Glutamatergic neuron (in vitro differentiated cells): ENCODE results near the gene PIN1. TPM values are rescaled to one million over a fixed set of nuclear protein-coding genes. Genes with fewer than 3 reads are reported as not detected.
"Not testable (repeated sequence)": the region's sequence is repeated elsewhere in the genome, so short reads cannot be mapped to it uniquely, and the experiment has no call there.

ENCODE experiments used
- DNase-seq: peaks from one replicate; pipeline ENCODE4 v3.0.0; 2022
- H3K27ac Mint-ChIP-seq: one replicate; pipeline ENCODE4 v1.8.0; 2020; ENCODE audit warnings: mild to moderate bottlenecking, mixed read lengths, inconsistent platforms; ENCODE audit not compliant: unreplicated experiment
- H3K27me3 Mint-ChIP-seq: one replicate; pipeline ENCODE4 v1.8.0; 2020; ENCODE audit warnings: mild to moderate bottlenecking, moderate library complexity, mixed read lengths, inconsistent platforms; ENCODE audit not compliant: unreplicated experiment
- H3K36me3 Mint-ChIP-seq: one replicate; pipeline ENCODE4 v1.8.0; 2020; ENCODE audit warnings: mild to moderate bottlenecking, mixed read lengths, inconsistent platforms; ENCODE audit not compliant: unreplicated experiment
- H3K4me1 Mint-ChIP-seq: one replicate; pipeline ENCODE4 v1.8.0; 2020; ENCODE audit warnings: mild to moderate bottlenecking, low read depth, mixed read lengths, inconsistent platforms; ENCODE audit not compliant: unreplicated experiment
- H3K4me3 Mint-ChIP-seq: one replicate; pipeline ENCODE4 v1.8.0; 2020; ENCODE audit warnings: mild to moderate bottlenecking, mixed read lengths, inconsistent platforms; ENCODE audit not compliant: unreplicated experiment
- H3K9me3 Mint-ChIP-seq: one replicate; pipeline ENCODE4 v1.8.0; 2020; ENCODE audit warnings: mild to moderate bottlenecking, moderate library complexity, mixed read lengths, inconsistent platforms; ENCODE audit not compliant: unreplicated experiment
- CTCF ChIP-seq: fragments of 200-600 bp; sonication (generic); IDR thresholded peaks from one replicate; pipeline ENCODE4 v1.5.0; 2021; ENCODE audit not compliant: partially characterized antibody, unreplicated experiment
- total RNA-seq: library from RNA; stranded (reverse); fragmentation: NEBNext Ultra II Directional; extraction: Animal tissue kit (Norgen Biotek cat#: 25700); gene quantifications from one replicate; pipeline ENCODE4 v1.2.1, GENCODE V29; 2021; ENCODE audit not compliant: unreplicated experiment

PIN1 gene
- total RNA-seq, 1 donor from 2014 or later = 110 TPM

GRCh38 chr19:9789066-9789465 is 46.1 kb upstream of the PIN1 start:
- H3K27me3 Mint-ChIP-seq = peaks cover 12% of the 10 kb centered on the region
- H3K9me3 Mint-ChIP-seq = peaks cover 6% of the 10 kb centered on the region
- TF ChIP-seq CTCF = no peak
- no peak overlapping the region for H3K27ac Mint-ChIP-seq
- peaks cover 4% of the 10 kb centered on the region for H3K36me3 Mint-ChIP-seq
- H3K4me1 Mint-ChIP-seq = peaks cover 10% of the 10 kb centered on the region
- peak overlapping the region; percentile 46 for H3K4me3 Mint-ChIP-seq
- no peak for DNase-seq

- H3K9me3 Mint-ChIP-seq, H3K36me3 Mint-ChIP-seq, H3K27ac Mint-ChIP-seq, DNase-seq, H3K4me1 Mint-ChIP-seq: not testable (repeated sequence)
- peak overlapping the region; percentile 46 for H3K4me3 Mint-ChIP-seq
- peaks cover 12% of the 10 kb centered on the region for H3K27me3 Mint-ChIP-seq
Measured at GRCh38 chr19:9789579-9789978, 45.5 kb upstream of the PIN1 start.

GRCh38 chr19:9791073-9791367 is 44.1 kb upstream of the PIN1 start:
- not testable (repeated sequence) for H3K9me3 Mint-ChIP-seq, DNase-seq, H3K27ac Mint-ChIP-seq, H3K36me3 Mint-ChIP-seq, H3K27me3 Mint-ChIP-seq, H3K4me1 Mint-ChIP-seq
- H3K4me3 Mint-ChIP-seq = peak overlapping the region; percentile 87

GRCh38 chr19:9791552-9792205 is 43.4 kb upstream of the PIN1 start:
- Mint-ChIP-seq H3K36me3 (peaks cover 4% of the 10 kb centered on the region), H3K9me3 (peaks cover 6% of the 10 kb centered on the region), H3K4me3 (peak overlapping the region; percentile 87), H3K27me3 (peaks cover 4% of the 10 kb centered on the region), H3K4me1 (peaks cover 4% of the 10 kb centered on the region), H3K27ac (peak overlapping the region; percentile 74)
- DNase-seq = peak; percentile 98
- no peak for TF ChIP-seq CTCF

GRCh38 chr19:9792206-9793070 is 42.7 kb upstream of the PIN1 start:
- Mint-ChIP-seq H3K4me3 (peak overlapping the region; percentile 87), H3K9me3 (peaks cover 5% of the 10 kb centered on the region), H3K27ac (peak overlapping the region; percentile 55), H3K4me1 (peaks cover 4% of the 10 kb centered on the region), H3K27me3 (peaks cover 5% of the 10 kb centered on the region), H3K36me3 (peaks cover 4% of the 10 kb centered on the region)
- peak; percentile 91 for DNase-seq
- no peak for TF ChIP-seq CTCF

GRCh38 chr19:9793071-9793591 is 42.0 kb upstream of the PIN1 start:
- DNase-seq = peak; percentile 67
- Mint-ChIP-seq H3K4me1 (peaks cover 4% of the 10 kb centered on the region), H3K36me3 (peaks cover 4% of the 10 kb centered on the region), H3K9me3 (peaks cover 5% of the 10 kb centered on the region), H3K27me3 (peaks cover 3% of the 10 kb centered on the region), H3K4me3 (peak overlapping the region; percentile 87), H3K27ac (peak overlapping the region; percentile 22)
- TF ChIP-seq CTCF = no peak
